ENCODE data around the gene KIAA1210. TPM values are rescaled to one million over a fixed set of nuclear protein-coding genes. Genes with fewer than 3 reads are reported as not detected.

KIAA1210 gene
- total and polyA plus RNA-seq, 10 of the 15 experiments (the other 5 are each of a cell fraction or from before 2014, with no cell fraction given), result 0.01 TPM; not detected in 9

- Histone ChIP-seq H3K4me1 (ENCODE audit: control insufficient read depth, insufficient read depth, low read length) (no peaks in the 10 kb centered on the region), H3K79me2 (ENCODE audit: control insufficient read depth, insufficient read depth, low read length) (no peaks in the 10 kb centered on the region), H3K4me3 (no peak overlapping the region), H4K20me1 (ENCODE audit: control insufficient read depth, insufficient read depth) (no peaks in the 10 kb centered on the region), H3K9ac (ENCODE audit: control insufficient read depth, insufficient read depth, low read length) (no peak overlapping the region), H3K4me2 (ENCODE audit: control insufficient read depth, insufficient read depth) (no peak overlapping the region), H3K9me3 (replicated peaks; ENCODE audit: control insufficient read depth, insufficient read depth, low read length) (no peaks in the 10 kb centered on the region), H3K27ac (ENCODE audit: control insufficient read depth, insufficient read depth) (no peak overlapping the region), H2AFZ (ENCODE audit: control insufficient read depth, low read depth, low read length) (no peak overlapping the region), H3K27me3 (replicated peaks in 1 of 2; ENCODE audit: control insufficient read depth in 2 of 2, insufficient read depth in 2 of 2, low read length in 1 of 2) (no peaks in the 10 kb centered on the region; a peak in 1 of 4 replicates), H3K36me3 (ENCODE audit: control insufficient read depth in 2 of 2, insufficient read depth in 2 of 2, low read length in 1 of 2) (no peaks in the 10 kb centered on the region)
- FAIRE-seq (no peak), DNase-seq (ENCODE audit: low read depth, low spot score) (no peak), ATAC-seq (no peak)
- in situ Hi-C loops (cut with MboI) (no loop called here), intact Hi-C loops (cut with micrococcal nuclease; ENCODE audit: unreplicated experiment) (no loop called here)
- 31% methylated on average over 4 of the region's 4 CpGs for WGBS (ENCODE audit: insufficient coverage, insufficient replicate concordance, low lambda C conversion rate, missing lambda C conversion rate)
- CTCF ChIA-PET, result interaction anchor here (0.6 kb wide), 1 partner anchor 562 kb away, joined by 3 read pairs; no protein-coding TSS in a partner anchor
- BruUV-seq (replicated peaks), result no TSS peak
- SMC1A ChIA-PET (ENCODE audit: uncharacterized antibody, unreplicated experiment), result no interaction called here
- TF ChIP-seq NFXL1 (IDR thresholded peaks at IDR 0.05; ENCODE audit: borderline replicate concordance) (no peak), TAF1 (IDR thresholded peaks at IDR 0.05; ENCODE audit: borderline replicate concordance, low read depth, low read length) (no peak), RUNX3 (IDR thresholded peaks at IDR 0.05; ENCODE audit: low read length) (no peak), ZBTB11 (CRISPR knock-in tag; IDR thresholded peaks at IDR 0.05) (no peak), KLF5 (IDR thresholded peaks at IDR 0.05; ENCODE audit: partially characterized antibody) (no peak), MAX (IDR thresholded peaks at IDR 0.05; ENCODE audit: low read depth, low read length) (no peak), KDM1A (IDR thresholded peaks at IDR 0.05; ENCODE audit: borderline replicate concordance) (no peak), GABPA (IDR thresholded peaks at IDR 0.05; ENCODE audit: low read depth) (no peak), BRCA1 (IDR thresholded peaks at IDR 0.05; ENCODE audit: low read depth, low read length) (no peak), RELA (IDR thresholded peaks at IDR 0.05; ENCODE audit: borderline replicate concordance, partially characterized antibody) (no peak)
- TF ChIP-seq, protein P1, sequence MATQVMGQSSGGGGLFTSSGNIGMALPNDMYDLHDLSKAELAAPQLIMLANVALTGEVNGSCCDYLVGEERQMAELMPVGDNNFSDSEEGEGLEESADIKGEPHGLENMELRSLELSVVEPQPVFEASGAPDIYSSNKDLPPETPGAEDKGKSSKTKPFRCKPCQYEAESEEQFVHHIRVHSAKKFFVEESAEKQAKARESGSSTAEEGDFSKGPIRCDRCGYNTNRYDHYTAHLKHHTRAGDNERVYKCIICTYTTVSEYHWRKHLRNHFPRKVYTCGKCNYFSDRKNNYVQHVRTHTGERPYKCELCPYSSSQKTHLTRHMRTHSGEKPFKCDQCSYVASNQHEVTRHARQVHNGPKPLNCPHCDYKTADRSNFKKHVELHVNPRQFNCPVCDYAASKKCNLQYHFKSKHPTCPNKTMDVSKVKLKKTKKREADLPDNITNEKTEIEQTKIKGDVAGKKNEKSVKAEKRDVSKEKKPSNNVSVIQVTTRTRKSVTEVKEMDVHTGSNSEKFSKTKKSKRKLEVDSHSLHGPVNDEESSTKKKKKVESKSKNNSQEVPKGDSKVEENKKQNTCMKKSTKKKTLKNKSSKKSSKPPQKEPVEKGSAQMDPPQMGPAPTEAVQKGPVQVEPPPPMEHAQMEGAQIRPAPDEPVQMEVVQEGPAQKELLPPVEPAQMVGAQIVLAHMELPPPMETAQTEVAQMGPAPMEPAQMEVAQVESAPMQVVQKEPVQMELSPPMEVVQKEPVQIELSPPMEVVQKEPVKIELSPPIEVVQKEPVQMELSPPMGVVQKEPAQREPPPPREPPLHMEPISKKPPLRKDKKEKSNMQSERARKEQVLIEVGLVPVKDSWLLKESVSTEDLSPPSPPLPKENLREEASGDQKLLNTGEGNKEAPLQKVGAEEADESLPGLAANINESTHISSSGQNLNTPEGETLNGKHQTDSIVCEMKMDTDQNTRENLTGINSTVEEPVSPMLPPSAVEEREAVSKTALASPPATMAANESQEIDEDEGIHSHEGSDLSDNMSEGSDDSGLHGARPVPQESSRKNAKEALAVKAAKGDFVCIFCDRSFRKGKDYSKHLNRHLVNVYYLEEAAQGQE (IDR thresholded peaks at IDR 0.05; ENCODE audit: low read depth, low read length), result no peak
- RAD21 ChIA-PET (ENCODE audit: unreplicated experiment), result no interaction called here
- POLR2A ChIA-PET, result no interaction called here
These were observed 86.4 kb downstream of the KIAA1210 start for GRCh38 chrX:119041175-119041574.
